IPS DF 6.9 (cell line): ENCODE results near the gene COL4A1.

Experiments
- DNase-seq: peaks from one replicate; pipeline ENCODE4 v3.0.0-alpha.2; 2013; ENCODE audit warnings: low read depth, low spot score
- H3K27ac ChIP-seq: one replicate; pipeline ENCODE4 v1.5.1; 2013; ENCODE audit warnings: low read length, control low read depth
- H3K27me3 ChIP-seq: 2 replicates; pipeline ENCODE4 v1.6.1; 2013; ENCODE audit warnings: mild to moderate bottlenecking, low read length; ENCODE audit not compliant: control insufficient read depth, insufficient read depth
- H3K36me3 ChIP-seq: 2 replicates; pipeline ENCODE4 v1.6.1; 2013; ENCODE audit warnings: low read length; ENCODE audit not compliant: control insufficient read depth, insufficient read depth
- H3K4me1 ChIP-seq: 2 replicates; pipeline ENCODE4 v1.6.1; 2013; ENCODE audit warnings: low read length; ENCODE audit not compliant: control insufficient read depth, insufficient read depth
- H3K4me3 ChIP-seq: 2 replicates; pipeline ENCODE4 v1.5.1; 2013; ENCODE audit warnings: mild to moderate bottlenecking, low read length
- H3K9me3 ChIP-seq: 2 replicates; pipeline ENCODE4 v1.6.1; 2013; ENCODE audit warnings: low read length, inconsistent platforms; ENCODE audit not compliant: control insufficient read depth, insufficient read depth
- WGBS: extraction: QIAGEN DNeasy Blood & Tissue Kit; methylation state at CpG from one replicate; pipeline ENCODE4 v1.1.7; 2013; ENCODE audit warnings: mixed read lengths, missing lambda C conversion rate; ENCODE audit not compliant: insufficient read length, insufficient coverage; 5-methylcytosine and 5-hydroxymethylcytosine counted together

The COL4A1 gene

DNA sequence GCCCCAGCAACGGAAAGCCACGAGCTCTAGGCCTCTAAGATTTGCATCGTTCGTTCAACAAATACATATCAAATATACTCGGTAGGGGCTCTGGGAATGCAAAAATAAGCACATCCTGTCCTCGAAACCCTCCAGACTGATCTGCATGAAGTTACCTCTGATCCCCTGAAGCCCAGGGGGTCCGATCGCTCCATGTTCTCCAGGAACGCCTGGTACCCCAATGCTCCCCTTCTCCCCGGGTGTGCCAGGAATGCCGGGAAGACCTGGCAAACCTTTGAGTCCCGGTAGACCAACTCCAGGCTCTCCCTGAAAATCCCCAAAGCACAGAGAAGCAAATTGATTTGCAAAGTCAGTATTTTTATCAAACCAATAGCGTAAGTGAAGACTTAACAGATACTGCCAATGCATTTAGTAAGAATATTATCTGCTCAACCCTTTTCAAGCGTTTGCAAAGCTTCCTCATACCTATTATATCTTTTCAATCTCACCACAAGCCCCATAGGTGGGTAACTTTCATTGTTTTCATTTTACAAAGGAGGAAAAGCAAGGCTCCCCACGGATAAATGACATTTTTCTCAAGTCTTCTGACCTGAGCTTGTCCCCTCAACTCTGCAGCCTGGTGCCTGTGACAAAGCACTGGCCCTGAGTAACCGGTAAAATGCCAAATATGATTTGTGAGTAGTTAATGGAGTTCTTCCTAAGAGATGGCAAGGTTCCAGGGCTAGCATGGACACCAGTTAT lies 127.7 kb downstream of the COL4A1 start:
- peaks cover 6% of the 10 kb centered on the region for H3K36me3 ChIP-seq
- WGBS = no CpG with 5 or more reads among the region's 16 CpGs
- no peaks in the 10 kb centered on the region for H3K4me1 ChIP-seq
- H3K9me3 ChIP-seq = no peaks in the 10 kb centered on the region
- no peak for DNase-seq
- H3K4me3 ChIP-seq = no peak overlapping the region
- no peak overlapping the region for H3K27ac ChIP-seq
- H3K27me3 ChIP-seq = no peaks in the 10 kb centered on the region

DNA sequence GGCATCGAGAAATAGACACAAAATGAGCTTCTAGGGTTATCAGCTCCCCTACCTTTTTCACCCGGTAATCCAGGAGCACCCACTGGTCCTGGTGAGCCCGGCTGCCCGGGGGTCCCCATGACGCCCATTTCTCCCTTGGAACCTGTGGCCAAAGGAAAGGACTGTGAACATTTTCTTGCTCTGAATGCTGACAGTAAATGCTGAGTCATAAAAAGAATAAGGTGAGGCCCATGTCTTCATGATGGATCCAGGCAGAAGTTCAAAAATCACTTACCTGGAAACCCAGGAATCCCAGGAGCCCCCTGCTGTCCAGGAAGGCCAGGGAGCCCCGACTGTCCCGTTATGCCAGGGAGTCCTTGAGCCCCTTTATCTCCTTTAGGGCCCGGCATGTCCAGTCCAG lies 129.2 kb downstream of the COL4A1 start:
- Histone ChIP-seq H3K27ac (no peak overlapping the region), H3K27me3 (no peaks in the 10 kb centered on the region), H3K36me3 (peaks cover 13% of the 10 kb centered on the region), H3K4me1 (no peaks in the 10 kb centered on the region), H3K4me3 (no peak overlapping the region), H3K9me3 (no peaks in the 10 kb centered on the region)
- no peak for DNase-seq
- WGBS = no CpG with 5 or more reads among the region's 8 CpGs

DNA sequence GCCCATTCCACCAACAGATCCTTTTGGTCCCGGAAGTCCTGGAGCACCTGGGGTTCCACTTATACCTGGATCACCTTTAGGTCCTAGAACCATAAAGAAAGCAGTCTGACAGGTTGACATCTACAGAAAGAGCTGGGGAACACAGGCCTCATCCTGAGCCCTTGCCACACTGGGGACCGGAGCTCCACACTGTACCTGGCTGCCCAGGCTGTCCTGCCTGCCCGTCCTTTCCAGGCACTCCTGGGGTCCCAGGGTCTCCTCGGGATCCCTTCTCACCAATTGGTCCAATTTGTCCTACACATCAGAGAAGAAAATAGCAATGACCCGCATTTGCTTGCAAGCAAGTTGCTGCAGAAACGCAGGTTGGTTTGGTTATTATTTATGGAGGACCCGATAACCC lies 130.5 kb downstream of the COL4A1 start:
- no CpG with 5 or more reads among the region's 7 CpGs for WGBS
- H3K4me1 ChIP-seq = no peaks in the 10 kb centered on the region
- no peaks in the 10 kb centered on the region for H3K27me3 ChIP-seq
- no peak overlapping the region for H3K4me3 ChIP-seq
- H3K36me3 ChIP-seq = peaks cover 13% of the 10 kb centered on the region
- H3K27ac ChIP-seq = no peak overlapping the region
- DNase-seq = no peak
- H3K9me3 ChIP-seq = no peaks in the 10 kb centered on the region

DNA sequence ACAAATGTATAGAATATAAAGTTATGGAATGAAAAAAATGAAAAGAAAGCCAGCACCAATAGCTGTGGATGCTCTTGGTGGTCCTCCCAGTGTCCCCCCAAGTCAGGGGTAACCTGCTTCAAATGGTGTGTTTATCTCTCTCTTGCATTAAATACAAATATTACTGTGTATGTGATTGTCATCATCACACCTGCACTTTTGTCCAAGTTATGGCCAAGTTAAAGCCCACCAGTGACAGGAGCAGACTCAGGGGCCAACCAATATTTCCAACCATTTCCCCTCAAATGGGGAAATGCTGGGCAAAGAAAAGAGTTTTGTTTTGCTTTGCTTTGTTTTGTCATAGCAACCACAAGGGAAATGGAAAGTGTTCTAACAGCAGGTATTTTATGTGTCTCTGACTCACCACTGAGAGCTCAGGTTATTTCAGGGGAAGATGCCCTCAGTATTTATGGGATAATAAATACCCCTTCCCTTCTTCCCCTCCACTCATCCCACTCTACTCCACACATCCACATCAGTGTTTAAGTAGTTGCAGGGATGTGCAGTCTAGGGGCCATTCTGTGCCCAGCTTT lies 133.6 kb downstream of the COL4A1 start:
- no peaks in the 10 kb centered on the region for H3K9me3 ChIP-seq
- peaks cover 13% of the 10 kb centered on the region for H3K36me3 ChIP-seq
- no peak overlapping the region for H3K27ac ChIP-seq
- H3K4me1 ChIP-seq = no peaks in the 10 kb centered on the region
- no peaks in the 10 kb centered on the region for H3K27me3 ChIP-seq
- H3K4me3 ChIP-seq = no peak overlapping the region
- DNase-seq = no peak

DNA sequence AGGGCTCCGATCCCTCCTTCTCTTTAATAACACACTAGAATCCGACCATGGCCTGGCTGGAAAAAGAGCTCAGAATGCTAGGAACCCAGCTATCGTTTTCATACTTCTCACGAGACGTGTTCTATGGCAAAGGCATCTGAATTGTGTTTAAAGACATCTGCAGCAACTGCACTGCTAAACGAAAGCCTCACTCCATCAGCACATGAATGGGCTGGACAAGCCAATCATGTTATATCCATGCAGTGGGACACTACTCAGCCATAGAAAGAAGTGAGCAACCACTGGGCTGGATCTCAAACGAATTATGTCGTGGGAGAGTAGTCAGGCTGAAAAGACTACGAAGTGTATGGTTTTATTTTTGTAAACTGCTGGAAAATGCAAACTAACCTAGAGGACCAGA lies 136.1 kb downstream of the COL4A1 start:
- Histone ChIP-seq H3K27me3 (no peaks in the 10 kb centered on the region), H3K27ac (no peak overlapping the region), H3K4me1 (no peaks in the 10 kb centered on the region), H3K36me3 (peaks cover 7% of the 10 kb centered on the region; the same call in 1 of the 2 replicates), H3K9me3 (no peaks in the 10 kb centered on the region), H3K4me3 (no peak overlapping the region)
- WGBS = no CpG with 5 or more reads among the region's 9 CpGs
- DNase-seq = no peak

DNA sequence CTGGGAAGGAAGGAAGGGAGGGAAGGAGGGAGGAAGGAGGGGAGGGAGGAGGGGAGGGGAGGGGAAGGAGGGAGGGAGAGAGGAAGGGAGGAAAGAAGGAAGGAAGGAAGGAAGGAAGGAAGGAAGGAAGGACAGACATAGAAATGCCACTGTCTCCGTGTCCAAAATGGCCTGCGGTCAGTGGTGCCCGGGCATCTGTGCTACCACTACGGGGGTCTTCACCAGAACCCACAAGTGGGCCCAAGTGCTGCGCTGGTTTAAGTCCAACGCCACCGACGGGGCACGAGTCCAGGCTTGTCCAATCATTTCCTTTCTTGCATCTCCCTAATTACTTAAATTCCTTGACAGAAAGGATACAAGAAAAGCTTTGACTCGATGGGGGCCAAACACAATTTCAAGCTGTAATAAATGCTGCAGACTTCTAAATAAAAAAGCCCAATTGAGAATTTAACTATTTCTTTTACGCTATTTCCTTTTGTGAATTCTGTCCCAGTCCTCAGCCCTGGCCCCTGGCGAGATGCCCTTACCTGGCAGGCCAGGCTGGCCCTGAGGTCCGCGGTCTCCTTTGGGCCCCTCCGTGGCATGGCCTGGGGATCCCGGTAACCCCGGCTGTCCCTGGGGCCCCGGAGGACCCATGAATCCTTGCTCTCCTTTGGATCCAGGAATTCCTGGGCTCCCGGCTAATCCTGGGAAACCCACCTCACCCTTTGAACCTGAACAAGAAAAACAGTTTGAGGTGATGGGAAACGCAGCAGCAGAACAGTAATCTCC lies 136.8 kb downstream of the COL4A1 start:
- Histone ChIP-seq H3K4me3 (no peak overlapping the region), H3K27me3 (no peaks in the 10 kb centered on the region), H3K4me1 (no peaks in the 10 kb centered on the region), H3K36me3 (peaks cover 7% of the 10 kb centered on the region; the same call in 1 of the 2 replicates), H3K27ac (no peak overlapping the region), H3K9me3 (no peaks in the 10 kb centered on the region)
- DNase-seq = no peak
- no CpG with 5 or more reads among the region's 20 CpGs for WGBS

DNA sequence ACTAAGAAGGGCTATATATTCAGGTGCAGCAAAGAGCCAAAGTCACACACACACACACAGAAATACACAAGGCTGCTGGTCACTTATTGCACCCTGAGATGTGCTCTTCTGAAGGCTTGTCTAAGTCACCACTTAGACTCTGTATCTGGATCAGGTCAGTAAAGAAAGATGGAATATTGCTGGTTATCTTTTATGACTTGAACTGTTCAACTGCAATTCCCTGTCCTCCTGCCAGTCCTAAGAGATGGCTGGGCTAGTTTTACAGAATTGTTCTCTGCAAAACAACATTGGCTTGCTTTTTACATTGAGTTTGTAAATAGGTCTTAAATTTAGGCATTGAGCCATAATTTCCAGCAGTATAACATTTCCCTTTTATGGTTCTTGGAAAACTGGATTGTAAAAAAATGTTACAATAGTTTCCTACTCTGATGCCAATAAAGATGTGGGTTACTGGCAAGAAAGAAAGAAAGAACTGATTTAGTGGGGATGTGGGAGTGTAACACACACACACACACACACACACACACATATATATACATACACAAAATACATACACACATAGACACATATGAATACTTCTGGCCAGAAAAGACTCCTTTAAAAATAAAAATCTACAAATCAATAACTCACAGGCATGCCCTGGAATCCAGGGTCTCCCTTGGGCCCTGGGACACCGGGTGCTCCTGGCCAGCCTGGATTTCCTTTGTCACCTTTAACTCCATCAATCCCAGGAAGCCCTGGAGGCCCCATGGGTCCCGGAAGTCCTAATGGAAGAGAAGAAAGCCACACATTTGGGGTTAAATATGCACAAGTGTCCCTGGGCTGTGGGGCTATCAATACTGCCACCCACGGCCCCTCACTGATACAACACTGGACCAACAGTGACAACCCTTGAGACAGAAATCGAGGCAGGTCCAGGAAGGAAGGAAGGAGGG lies 137.7 kb downstream of the COL4A1 start:
- Histone ChIP-seq H3K9me3 (no peaks in the 10 kb centered on the region), H3K27ac (no peak overlapping the region), H3K4me3 (no peak overlapping the region), H3K36me3 (peaks cover 7% of the 10 kb centered on the region; the same call in 1 of the 2 replicates), H3K27me3 (no peaks in the 10 kb centered on the region), H3K4me1 (no peaks in the 10 kb centered on the region)
- DNase-seq = no peak
- WGBS = no CpG with 5 or more reads among the region's 4 CpGs

DNA sequence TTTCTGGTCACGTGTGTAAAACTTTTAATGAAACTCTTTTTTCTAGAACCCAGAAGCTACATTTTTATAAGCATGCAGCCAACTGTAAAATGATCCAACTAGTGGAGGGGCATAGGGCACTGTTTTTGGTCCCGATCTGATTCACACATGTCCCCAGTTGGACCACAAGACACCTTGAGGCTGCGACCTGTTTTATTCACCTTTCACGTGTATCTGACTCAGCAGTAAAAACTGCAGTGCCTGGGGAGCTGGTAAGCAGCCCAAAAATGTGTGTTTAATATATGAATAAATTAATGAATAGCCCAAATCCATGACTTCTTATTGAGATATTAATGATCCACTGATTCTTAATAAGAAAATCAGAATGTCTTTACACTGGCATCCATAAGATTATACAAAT lies 140.4 kb downstream of the COL4A1 start:
- Histone ChIP-seq H3K27ac (no peak overlapping the region), H3K4me3 (no peak overlapping the region), H3K4me1 (no peaks in the 10 kb centered on the region), H3K36me3 (no peaks in the 10 kb centered on the region), H3K9me3 (no peaks in the 10 kb centered on the region), H3K27me3 (no peaks in the 10 kb centered on the region)
- no CpG with 5 or more reads among the region's 4 CpGs for WGBS
- no peak for DNase-seq

DNA sequence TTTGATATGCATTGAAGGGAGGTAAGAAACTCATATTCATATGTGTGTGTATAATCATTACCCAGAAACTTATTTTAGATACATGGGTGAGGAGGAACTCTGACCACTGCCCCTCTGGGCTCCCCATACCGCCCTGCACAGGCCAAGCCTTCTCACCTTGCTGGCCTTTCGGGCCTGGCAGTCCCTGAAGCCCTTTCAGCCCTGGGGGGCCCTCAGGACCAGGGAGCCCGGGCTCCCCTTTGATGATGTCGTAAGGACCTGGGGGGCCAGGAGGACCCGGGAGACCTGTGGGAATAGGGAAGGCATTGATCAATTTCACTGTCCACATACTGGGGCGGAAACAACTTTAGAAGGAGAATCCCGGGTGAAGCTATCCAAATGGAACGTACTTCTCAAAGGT lies 142.3 kb downstream of the COL4A1 start:
- H3K4me1 ChIP-seq = no peaks in the 10 kb centered on the region
- WGBS = no CpG with 5 or more reads among the region's 8 CpGs
- H3K27me3 ChIP-seq = no peaks in the 10 kb centered on the region
- DNase-seq = no peak
- H3K27ac ChIP-seq = no peak overlapping the region
- H3K9me3 ChIP-seq = no peaks in the 10 kb centered on the region
- H3K4me3 ChIP-seq = no peak overlapping the region
- no peaks in the 10 kb centered on the region for H3K36me3 ChIP-seq
